ENCODE measurements around the gene DAB2IP.

The DAB2IP gene

GRCh38 chr9:121658166-121658565 is 6.7 kb downstream of the DAB2IP start:
- DNase-seq (ENCODE audit: low spot score), result no peak
- no peak for TF ChIP-seq CTCF (conservative IDR thresholded peaks at IDR 0.05; ENCODE audit: low read depth)
- ChIA-PET POLR2A (ENCODE audit: low non-redundant PET) (no interaction called here), CTCF (interaction anchor here (1.2 kb wide), 1 partner anchor 108 kb away, joined by 4 read pairs; no protein-coding TSS in a partner anchor)
- no peak overlapping the region for H3K27ac ChIP-seq

GRCh38 chr9:121658591-121658990 is 7.2 kb downstream of the DAB2IP start:
- ChIA-PET POLR2A (ENCODE audit: low non-redundant PET) (no interaction called here), CTCF (interaction anchor here (1.2 kb wide), 1 partner anchor 108 kb away, joined by 4 read pairs; no protein-coding TSS in a partner anchor)
- DNase-seq (ENCODE audit: low spot score), result no peak
- no peak overlapping the region for H3K27ac ChIP-seq
- no peak for TF ChIP-seq CTCF (conservative IDR thresholded peaks at IDR 0.05; ENCODE audit: low read depth)

- TF ChIP-seq CTCF (conservative IDR thresholded peaks at IDR 0.05; ENCODE audit: low read depth), result no peak
- ChIA-PET CTCF (interaction anchor here (0.5 to 1.3 kb wide), 3 partner anchors 13 to 27 kb away, joined by 3 to 4 read pairs (median 3); no protein-coding TSS in a partner anchor), POLR2A (ENCODE audit: low non-redundant PET) (no interaction called here)
- H3K27ac ChIP-seq, result no peak overlapping the region
- no peak for DNase-seq (ENCODE audit: low spot score)
Measured at GRCh38 chr9:121660367-121660766, 8.9 kb downstream of the DAB2IP start.

GRCh38 chr9:121660876-121661275 is 9.4 kb downstream of the DAB2IP start:
- ChIA-PET CTCF (interaction anchor here (0.6 to 1.5 kb wide), 3 partner anchors 11 to 311 kb away, joined by 3 to 4 read pairs (median 3); no protein-coding TSS in a partner anchor), POLR2A (ENCODE audit: low non-redundant PET) (no interaction called here)
- no peak overlapping the region for H3K27ac ChIP-seq

GRCh38 chr9:121661328-121661727 is 9.9 kb downstream of the DAB2IP start:
- H3K27ac ChIP-seq, result no peak overlapping the region
- POLR2A ChIA-PET (ENCODE audit: low non-redundant PET), result no interaction called here
- CTCF ChIA-PET, result interaction anchor here (0.6 to 1.5 kb wide), 3 partner anchors 11 to 311 kb away, joined by 3 to 4 read pairs (median 3); no protein-coding TSS in a partner anchor
- no peak for DNase-seq (ENCODE audit: low spot score)
- no peak for TF ChIP-seq CTCF (conservative IDR thresholded peaks at IDR 0.05; ENCODE audit: low read depth)

More at GRCh38 chr9:121660876-121661275, 9.4 kb downstream of the DAB2IP start:
- no peak for DNase-seq (ENCODE audit: low spot score)
- no peak for TF ChIP-seq CTCF (conservative IDR thresholded peaks at IDR 0.05; ENCODE audit: low read depth)

GRCh38 chr9:121662359-121662758 is 10.9 kb downstream of the DAB2IP start:
- POLR2A ChIA-PET (ENCODE audit: low non-redundant PET), result no interaction called here
- no peak overlapping the region for H3K27ac ChIP-seq
- no peak for TF ChIP-seq CTCF (conservative IDR thresholded peaks at IDR 0.05; ENCODE audit: low read depth)
- no peak for DNase-seq (ENCODE audit: low spot score)
- CTCF ChIA-PET, result interaction anchor here (1.5 kb wide), 1 partner anchor 12 kb away, joined by 3 read pairs; no protein-coding TSS in a partner anchor

All from RWPE1 (cell line).